ENCODE measurements around the gene PPM1E. TPM values are rescaled to one million over a fixed set of nuclear protein-coding genes. Genes with fewer than 3 reads are reported as not detected.
"Not testable (repeated sequence)": the region's sequence is repeated elsewhere in the genome, so short reads cannot be mapped to it uniquely, and the experiment has no call there.

Gene PPM1E
- total and polyA plus RNA-seq, 7 donors, result 0.01 to 0.24 (median 0.10) TPM; not detected in 3

DNA sequence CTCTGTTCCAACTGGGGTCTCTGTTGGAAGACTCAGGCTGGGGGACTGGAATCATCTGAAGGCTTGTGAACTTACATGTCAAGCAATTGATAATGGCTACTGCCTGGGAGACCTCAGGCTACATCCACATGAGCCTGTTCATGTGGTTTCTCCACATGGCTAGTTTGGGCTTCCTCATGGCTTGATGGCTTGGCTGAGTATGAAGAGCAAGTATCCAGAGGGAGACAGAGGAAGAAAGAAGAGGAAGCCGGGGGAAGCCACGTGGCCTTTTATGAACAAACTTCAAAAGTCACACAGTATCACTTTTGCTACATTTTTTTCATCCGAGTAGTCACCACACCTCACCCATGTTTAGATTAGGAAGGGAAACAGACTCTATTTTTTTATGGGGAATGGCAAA, 192.2 kb downstream of the PPM1E start:
- no peaks in the 10 kb centered on the region for H3K4me1 ChIP-seq
- TF ChIP-seq, protein P1, sequence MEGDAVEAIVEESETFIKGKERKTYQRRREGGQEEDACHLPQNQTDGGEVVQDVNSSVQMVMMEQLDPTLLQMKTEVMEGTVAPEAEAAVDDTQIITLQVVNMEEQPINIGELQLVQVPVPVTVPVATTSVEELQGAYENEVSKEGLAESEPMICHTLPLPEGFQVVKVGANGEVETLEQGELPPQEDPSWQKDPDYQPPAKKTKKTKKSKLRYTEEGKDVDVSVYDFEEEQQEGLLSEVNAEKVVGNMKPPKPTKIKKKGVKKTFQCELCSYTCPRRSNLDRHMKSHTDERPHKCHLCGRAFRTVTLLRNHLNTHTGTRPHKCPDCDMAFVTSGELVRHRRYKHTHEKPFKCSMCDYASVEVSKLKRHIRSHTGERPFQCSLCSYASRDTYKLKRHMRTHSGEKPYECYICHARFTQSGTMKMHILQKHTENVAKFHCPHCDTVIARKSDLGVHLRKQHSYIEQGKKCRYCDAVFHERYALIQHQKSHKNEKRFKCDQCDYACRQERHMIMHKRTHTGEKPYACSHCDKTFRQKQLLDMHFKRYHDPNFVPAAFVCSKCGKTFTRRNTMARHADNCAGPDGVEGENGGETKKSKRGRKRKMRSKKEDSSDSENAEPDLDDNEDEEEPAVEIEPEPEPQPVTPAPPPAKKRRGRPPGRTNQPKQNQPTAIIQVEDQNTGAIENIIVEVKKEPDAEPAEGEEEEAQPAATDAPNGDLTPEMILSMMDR (IDR thresholded peaks at IDR 0.05), result no peak
- H3K4me3 ChIP-seq, result no peak overlapping the region
- H3K27me3 ChIP-seq (ENCODE audit: insufficient read depth in 3 of 3, low read length in 2 of 3), result peaks cover 0 to 3% (median 2%) of the 10 kb centered on the region in 3 donors
- intact Hi-C loops (cut with DNase I), result no loop called here
- ATAC-seq (no peak), DNase-seq (no peak)
- H3K36me3 ChIP-seq (ENCODE audit: insufficient read depth in 1 of 2, low read depth in 1 of 2), result no peaks in the 10 kb centered on the region
- no peak overlapping the region for H3K27ac ChIP-seq
- WGBS, 3 donors, result 79 to 83% (median 82%) methylated on average over 3 of the region's 3 CpGs
- peaks cover 10% of the 10 kb centered on the region for H3K9me3 ChIP-seq

DNA sequence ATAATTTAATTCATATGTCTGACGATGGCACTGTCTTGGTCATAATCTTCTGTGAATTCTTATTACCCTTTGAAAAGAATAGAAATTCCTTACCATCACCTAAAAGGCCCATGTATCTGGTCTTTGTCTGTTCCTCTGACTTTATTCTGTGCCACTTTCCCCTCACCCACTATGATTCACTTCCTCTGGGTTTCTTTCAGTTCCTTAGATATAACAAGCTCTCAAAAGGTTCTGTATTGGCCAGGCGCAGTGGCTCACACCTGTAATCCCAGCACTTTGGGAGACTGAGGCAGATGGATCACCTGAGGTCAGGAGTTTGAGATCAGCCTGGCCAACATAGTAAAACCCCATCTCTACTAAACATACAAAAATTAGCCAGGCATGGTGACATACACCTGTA, 198.7 kb downstream of the PPM1E start:
- H3K27ac ChIP-seq; H3K27me3 ChIP-seq (ENCODE audit: insufficient read depth in 3 of 3, low read length in 2 of 3); H3K9me3 ChIP-seq; H3K36me3 ChIP-seq (ENCODE audit: insufficient read depth in 1 of 2, low read depth in 1 of 2); H3K4me1 ChIP-seq; H3K4me3 ChIP-seq; intact Hi-C loops (cut with DNase I); DNase-seq; ATAC-seq: not testable (repeated sequence)
- 87 to 93% (median 91%) methylated on average over 2 of the region's 2 CpGs for WGBS, 3 donors

DNA sequence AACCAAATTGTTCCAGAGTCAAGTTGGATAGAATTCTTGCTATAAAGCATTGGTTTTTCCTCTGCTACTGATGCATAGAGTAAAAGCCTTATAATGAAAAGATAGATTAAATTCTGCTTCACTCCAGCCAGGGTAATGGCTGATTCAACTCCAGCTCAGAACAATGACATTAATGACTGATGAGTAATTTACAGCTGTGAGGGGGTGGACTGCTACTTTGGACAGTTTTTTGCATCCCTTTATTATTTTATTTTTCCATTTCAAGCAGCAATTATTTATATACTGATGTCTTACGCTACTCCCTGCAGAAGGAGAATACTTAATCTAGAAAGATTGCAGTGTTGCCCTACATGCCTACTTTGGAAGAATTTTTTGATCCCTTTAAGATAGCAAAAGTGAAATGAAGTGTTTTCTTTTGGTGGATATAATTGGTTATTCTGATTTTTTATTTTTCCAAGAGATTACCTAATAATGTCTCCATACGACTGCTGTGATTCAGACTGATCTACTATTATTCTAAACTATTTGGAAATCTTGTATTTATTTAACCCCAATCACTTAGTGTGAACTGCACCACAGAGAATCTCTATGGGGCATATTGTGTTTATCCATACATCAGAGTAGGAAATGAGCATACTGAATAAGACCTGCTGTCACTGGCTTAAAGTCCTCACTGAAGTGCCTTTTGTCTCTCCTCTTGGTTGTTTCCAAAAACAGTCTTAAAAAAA, 201.5 kb downstream of the PPM1E start:
- H3K36me3 ChIP-seq (ENCODE audit: insufficient read depth in 1 of 2, low read depth in 1 of 2), result no peaks in the 10 kb centered on the region
- H3K27me3 ChIP-seq (ENCODE audit: insufficient read depth in 3 of 3, low read length in 2 of 3), result no peaks in the 10 kb centered on the region
- TF ChIP-seq, protein P1 (IDR thresholded peaks at IDR 0.05), result no peak
- intact Hi-C loops (cut with DNase I), result no loop called here
- H3K9me3 ChIP-seq, result no peaks in the 10 kb centered on the region
- 70 to 74% (median 72%) methylated on average over 2 of the region's 2 CpGs for whole genome bisulfite sequencing, 3 donors
- no peak overlapping the region for H3K27ac ChIP-seq
- ATAC-seq (no peak), DNase-seq (no peak)
- H3K4me3 ChIP-seq, result no peak overlapping the region
- no peaks in the 10 kb centered on the region for H3K4me1 ChIP-seq

DNA sequence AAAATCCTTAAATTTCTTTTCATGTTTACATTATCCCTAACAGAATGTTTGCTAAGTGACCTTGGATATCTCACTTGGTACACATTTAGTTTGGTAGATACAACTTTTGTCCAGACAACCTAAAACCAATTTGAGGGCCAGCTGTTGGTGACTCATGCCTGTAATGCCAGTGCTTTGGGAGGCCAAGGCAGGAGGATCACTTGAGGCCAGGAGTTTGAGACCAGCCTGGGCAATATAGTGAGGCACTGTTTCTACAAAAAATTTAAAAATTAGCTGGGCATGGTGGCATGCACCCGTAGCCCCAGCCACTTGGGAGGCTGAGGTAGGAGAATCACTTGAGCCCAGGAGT, 202.0 kb downstream of the PPM1E start:
- H3K4me1 ChIP-seq, result not testable (repeated sequence)

DNA sequence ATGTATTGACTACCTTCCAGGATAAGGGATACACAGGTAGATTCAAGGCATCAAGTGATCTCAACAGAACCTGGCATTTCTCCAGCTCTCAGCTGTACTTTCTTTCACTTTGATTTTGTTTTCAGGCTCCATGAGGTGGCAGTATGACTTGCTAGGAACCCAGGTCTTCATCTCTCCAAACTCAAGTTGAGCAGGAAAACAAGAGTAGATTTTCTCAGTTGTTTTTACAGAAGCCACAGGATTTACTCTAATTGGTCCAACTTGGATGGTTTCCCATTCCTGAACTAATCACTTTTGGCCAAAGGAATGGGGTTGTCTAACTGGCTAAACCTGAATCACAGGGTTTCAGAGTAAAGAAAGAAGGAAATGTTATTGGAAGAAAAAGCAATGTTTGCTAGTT, 204.4 kb downstream of the PPM1E start:
- H3K4me3 ChIP-seq, result no peak overlapping the region
- intact Hi-C loops (cut with DNase I), result no loop called here
- no peaks in the 10 kb centered on the region for H3K36me3 ChIP-seq (ENCODE audit: insufficient read depth in 1 of 2, low read depth in 1 of 2)
- no peak for DNase-seq
- no peaks in the 10 kb centered on the region for H3K27me3 ChIP-seq (ENCODE audit: insufficient read depth in 3 of 3, low read length in 2 of 3)
- H3K27ac ChIP-seq, result no peak overlapping the region
- H3K4me1 ChIP-seq, result no peaks in the 10 kb centered on the region
- ATAC-seq, result no peak
- H3K9me3 ChIP-seq, result no peaks in the 10 kb centered on the region
- TF ChIP-seq, protein P1 (IDR thresholded peaks at IDR 0.05), result no peak

More for the DNA sequence above, 202.0 kb downstream of the PPM1E start:
- H3K27me3 ChIP-seq (ENCODE audit: insufficient read depth in 3 of 3, low read length in 2 of 3); ATAC-seq; H3K27ac ChIP-seq; H3K36me3 ChIP-seq (ENCODE audit: insufficient read depth in 1 of 2, low read depth in 1 of 2); H3K4me3 ChIP-seq; H3K9me3 ChIP-seq; DNase-seq; intact Hi-C loops (cut with DNase I): not testable (repeated sequence)
- WGBS, 3 donors, result 72 to 87% (median 76%) methylated on average over 1 of the region's 1 CpG

DNA sequence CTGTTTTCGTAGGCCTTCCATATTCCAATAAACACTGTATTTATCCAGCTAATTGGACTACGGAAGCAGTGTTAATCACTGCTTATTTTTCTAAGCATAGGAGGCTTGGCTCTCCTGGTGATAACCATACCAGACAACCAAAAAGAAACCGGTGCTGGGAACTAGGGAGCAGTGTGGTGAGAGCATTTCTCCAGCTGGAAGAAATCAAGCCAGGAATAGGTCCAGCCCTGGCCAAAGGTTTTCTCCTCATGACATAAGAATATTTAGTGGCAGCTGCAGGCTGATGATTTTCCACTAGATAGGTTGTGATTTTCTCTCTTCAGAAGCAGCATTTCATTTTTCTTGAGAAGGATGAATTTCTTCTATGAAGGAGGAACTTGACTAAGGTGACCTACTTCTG, 209.6 kb downstream of the PPM1E start:
- no peaks in the 10 kb centered on the region for H3K36me3 ChIP-seq (ENCODE audit: insufficient read depth in 1 of 2, low read depth in 1 of 2)
- TF ChIP-seq, protein P1 (IDR thresholded peaks at IDR 0.05), result no peak
- WGBS, 3 donors, result 57 to 68% (median 64%) methylated on average over 3 of the region's 3 CpGs
- no peak for DNase-seq
- H3K4me3 ChIP-seq, result no peak overlapping the region
- no peaks in the 10 kb centered on the region for H3K27me3 ChIP-seq (ENCODE audit: insufficient read depth in 3 of 3, low read length in 2 of 3)
- intact Hi-C loops (cut with DNase I), result no loop called here
- ATAC-seq, result no peak
- no peaks in the 10 kb centered on the region for H3K9me3 ChIP-seq
- H3K27ac ChIP-seq, result no peak overlapping the region
- no peaks in the 10 kb centered on the region for H3K4me1 ChIP-seq

All from psoas muscle (tissue), 8 donors.